Fibroblast of peridontal ligament (primary cell): ENCODE data around the gene DZIP1.
A peak's percentile ranks its signal among the peaks of the same experiment; 100 is the strongest.
"Not testable (repeated sequence)": the region's sequence is repeated elsewhere in the genome, so short reads cannot be mapped to it uniquely, and the experiment has no call there.

ENCODE experiments used
- DNase-seq: peaks from one replicate; pipeline ENCODE4 v3.0.0-alpha.2; 2010; ENCODE audit errors: extremely low read depth

DZIP1 gene

GRCh38 chr13:95601906-95602305 lies 42.6 kb downstream of the DZIP1 start:
- no peak for DNase-seq

- no peak for DNase-seq
Observed at GRCh38 chr13:95601216-95601615, 43.3 kb downstream of the DZIP1 start.

DNA sequence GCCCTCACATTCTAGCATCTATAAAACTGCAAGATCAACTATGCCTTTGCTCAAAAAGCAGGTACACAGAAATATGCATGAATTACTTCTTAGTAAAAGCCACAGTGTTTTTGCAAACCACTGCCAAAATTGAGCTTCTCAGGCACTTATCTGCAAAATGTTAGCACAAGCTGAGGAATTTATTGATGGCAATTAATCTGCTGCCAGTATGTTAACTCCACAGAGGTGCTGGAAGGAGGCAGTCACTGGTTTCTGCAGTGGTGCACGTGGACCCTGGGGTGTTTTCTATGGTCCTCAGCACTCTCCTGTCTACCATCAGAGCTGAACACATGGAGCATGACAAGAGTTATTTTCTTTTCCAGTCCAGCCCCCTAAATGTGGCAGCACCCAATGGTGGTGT lies 47.8 kb downstream of the DZIP1 start:
- no peak for DNase-seq

- no peak for DNase-seq
Observed at GRCh38 chr13:95593462-95593861, 51.0 kb downstream of the DZIP1 start.

- DNase-seq, result peak; percentile 13
Observed at GRCh38 chr13:95588721-95589120, 55.8 kb downstream of the DZIP1 start.

DNA sequence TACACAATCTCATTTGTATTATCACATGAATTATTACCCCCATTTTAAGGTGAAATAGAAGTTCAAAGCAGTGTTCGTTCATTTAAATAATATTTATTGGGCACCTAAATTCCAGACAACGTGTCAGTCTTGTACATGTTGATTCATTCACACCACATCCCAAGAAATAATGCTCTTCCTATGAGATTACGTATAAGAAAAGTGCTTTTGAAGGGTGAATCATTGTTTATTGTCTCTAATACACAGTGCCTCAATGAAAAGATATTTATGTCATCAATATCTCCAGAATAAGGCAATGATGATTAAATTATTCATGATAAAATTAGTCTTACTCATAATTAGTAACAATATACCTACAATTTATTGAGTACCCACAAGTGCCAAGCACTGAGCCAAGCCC lies 56.4 kb downstream of the DZIP1 start:
- no peak for DNase-seq

DNA sequence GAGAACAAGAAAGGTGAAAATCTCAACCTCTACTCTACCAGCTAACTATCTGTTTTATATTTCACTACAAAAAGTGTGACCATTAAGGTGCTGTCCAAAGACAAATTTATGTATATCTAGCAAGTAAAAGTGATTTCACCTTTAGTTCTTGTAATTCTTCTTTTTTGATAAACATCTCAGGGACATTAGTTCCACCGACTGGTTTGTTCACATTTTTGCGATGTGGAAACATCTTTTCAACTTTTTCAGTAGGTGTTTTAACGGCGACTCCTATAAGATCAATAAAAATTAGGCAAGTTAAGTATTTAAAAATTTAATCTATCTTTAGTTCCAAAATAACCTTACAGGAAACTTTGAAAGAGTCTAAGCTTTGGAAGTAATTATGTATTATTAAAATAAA lies 58.6 kb downstream of the DZIP1 start:
- DNase-seq, result no peak

DNA sequence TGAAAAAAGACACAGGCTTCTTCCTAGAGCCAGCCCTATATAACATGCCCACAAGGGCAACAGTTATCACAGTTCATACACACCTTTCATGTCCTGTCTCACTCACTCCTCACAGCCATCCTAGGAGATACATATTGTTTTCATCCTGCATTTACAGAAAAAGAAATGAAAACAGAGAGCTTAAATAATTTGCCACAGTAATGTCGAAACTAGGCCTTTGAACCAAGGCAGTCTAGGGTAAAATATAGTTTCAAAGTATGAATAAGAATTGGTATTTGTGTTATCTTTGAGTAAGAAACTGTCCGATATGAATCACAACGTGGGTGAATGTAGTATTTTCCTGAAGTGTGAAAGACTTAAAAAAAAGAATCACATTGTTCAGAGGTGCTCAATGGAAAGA lies 65.2 kb downstream of the DZIP1 start:
- no peak for DNase-seq

GRCh38 chr13:95573221-95573620 lies 71.3 kb downstream of the DZIP1 start:
- DNase-seq, result peak; percentile 12

- no peak for DNase-seq
Observed at GRCh38 chr13:95571941-95572340, 72.6 kb downstream of the DZIP1 start.

DNA sequence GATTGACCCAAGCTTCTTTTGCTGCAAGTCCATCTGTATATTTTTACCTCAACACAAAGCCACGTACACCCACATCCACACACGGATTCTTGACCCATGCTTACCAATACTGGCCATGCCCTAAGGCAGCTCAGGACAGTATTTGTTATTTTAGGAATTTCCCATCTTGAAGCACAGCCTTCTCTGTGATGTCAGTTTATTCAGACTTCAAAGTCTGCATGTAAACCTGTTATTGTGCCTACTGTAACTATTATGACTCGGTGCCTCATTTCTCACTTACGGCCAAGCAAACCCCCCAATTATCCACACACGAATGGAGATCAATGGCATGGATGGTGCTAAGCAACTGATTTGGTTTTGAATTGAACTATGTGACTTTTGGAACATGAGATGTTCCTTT lies 74.5 kb downstream of the DZIP1 start:
- no peak for DNase-seq

GRCh38 chr13:95568131-95568530 lies 76.4 kb downstream of the DZIP1 start:
- no peak for DNase-seq

GRCh38 chr13:95565758-95566157 lies 78.7 kb downstream of the DZIP1 start:
- DNase-seq, result not testable (repeated sequence)

- peak; percentile 72 for DNase-seq
Observed at GRCh38 chr13:95564733-95565291, 79.7 kb downstream of the DZIP1 start.

DNA sequence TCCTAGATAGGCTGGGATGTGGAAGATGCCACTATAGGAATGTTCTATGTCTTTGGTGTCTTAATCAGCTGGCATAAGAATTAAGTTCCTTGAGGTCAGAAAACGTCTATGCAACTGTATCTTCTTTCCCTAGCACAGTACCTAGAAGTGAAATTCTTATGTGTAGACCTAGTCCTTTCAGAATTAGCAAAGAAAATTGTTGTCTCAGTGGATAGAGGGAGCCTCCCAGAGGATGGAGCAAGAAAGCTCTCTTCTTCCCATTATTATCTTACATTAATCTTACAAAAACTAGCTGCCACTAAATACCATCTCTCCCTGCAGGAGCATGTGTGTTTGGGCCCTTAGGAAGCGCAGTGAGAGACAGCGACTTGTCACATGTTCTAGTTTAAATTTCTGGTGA lies 80.4 kb downstream of the DZIP1 start:
- peak; percentile 14 for DNase-seq

DNA sequence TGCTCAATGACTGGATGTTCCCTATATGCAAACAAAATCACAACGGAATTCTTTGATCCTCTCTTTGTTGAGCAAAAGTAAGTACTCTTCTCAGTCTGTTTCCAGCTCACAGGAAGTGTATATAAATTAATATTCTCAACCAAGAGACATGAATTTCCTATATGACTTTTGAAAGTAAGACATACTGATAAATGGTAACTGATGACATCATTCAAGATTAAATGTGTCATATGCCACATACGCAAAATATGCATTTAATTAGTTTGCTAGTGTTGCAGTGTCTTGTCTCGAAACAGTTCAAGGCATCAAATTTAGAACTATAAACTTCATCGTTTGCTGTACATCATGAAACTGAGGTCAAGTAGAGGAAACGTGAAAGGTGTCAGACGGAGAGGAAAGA lies 84.1 kb downstream of the DZIP1 start:
- no peak for DNase-seq

DNA sequence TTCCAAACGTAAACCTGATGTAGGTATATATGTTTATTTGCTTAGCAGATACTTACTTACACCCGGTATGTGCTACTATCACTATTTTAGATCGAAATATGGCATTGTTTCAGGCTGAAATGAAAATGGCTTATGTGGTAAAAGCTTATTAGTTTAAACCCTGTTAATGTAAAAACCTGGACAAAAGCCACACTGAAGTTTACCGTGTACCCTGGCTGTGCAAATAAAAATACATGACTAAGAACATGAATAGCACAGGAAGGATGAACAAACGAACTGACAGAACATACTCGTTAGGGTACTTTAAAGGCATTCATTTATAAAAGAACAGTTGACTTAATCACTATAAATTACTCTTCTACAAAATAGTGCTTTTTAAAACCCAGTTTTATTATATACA lies 85.4 kb downstream of the DZIP1 start:
- no peak for DNase-seq

- DNase-seq, result no peak
Observed at GRCh38 chr13:95557013-95557412, 87.5 kb downstream of the DZIP1 start.

DNA sequence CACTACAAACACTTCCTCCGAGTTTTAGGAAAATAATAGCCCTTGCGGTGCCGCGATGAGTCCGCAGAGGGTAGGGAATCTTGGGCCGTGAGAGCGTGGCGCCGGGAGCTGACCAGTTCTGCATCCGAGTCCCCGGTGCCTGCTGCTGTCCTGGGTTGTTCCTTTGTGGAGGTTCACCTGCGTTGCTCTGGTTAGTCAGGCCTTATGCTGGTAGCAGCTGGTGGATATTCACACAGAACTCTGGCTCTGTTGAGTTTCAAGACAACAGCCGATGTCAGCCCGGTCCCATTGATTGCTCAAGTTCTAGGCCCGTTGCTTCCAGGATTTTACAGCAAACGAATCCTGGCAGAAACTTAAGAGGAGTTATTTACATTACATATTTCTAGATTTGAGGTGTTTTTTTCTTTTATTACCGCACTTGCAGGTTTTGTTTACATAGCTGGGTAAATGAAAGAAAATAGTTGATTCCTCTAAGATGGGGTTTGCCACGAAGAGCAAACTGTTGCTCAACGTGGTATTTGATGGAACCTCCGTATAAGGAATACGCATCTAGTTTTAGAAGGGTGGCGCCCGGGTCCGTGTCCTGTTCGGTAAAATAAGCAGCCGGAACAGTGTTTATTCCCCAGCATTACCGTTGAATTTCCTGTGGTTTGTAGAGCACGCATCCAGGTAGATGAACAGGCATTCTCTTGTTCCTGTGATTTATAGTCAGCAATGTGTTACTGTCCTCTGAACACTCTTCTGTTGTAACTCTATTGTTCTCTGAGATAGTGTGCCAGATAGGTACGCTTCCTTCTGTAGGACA lies 90.7 kb downstream of the DZIP1 start:
- peak; percentile 18 for DNase-seq

GRCh38 chr13:95552539-95553441 lies 91.7 kb downstream of the DZIP1 start, which contains the start of gene CLDN10:
Gene CLDN10 (plus strand): TSS chr13:95552720. CDS start chr13:95552754, 34 bp downstream.
- no peak for DNase-seq

DNA sequence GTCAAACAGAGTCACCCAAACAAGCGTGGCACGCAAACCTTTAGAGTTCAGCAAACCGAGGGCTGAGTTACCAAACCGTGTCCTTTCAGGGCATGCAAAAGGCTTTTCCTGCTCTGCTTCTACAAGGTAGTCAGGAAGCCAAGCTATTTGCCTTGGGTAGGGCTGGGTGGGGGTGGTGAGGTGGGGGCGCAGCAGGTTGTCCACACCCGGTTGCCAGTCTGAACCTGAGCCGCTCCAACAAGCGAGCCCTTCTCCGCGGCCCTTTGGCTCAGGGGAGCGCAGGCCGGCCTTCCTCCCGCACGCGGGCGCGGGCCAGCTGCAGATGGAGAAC lies 92.3 kb downstream of the DZIP1 start:
- DNase-seq, result no peak

- DNase-seq, result no peak
Observed at GRCh38 chr13:95547531-95548167, 96.9 kb downstream of the DZIP1 start.
